ENCODE results near the gene NAALADL2.

Gene NAALADL2

DNA sequence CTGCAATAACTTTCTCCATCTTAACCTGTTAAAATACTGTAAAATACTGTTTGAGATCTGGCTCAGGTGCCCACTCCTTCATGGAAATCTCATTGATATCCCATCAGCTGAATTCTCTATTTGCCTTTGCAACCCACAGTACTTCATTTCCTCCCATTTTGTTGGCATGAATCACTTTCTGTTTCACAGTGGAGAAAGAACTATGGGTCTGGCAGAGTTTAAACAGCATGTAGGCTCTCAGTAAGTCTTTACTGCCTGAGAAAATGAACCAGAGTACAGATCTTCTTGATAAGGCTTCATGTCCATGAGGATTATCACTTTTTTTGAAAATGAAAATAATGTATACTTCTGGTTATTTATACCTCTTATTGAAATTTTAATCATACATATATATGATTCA lies 245.9 kb downstream of the NAALADL2 start:
- Histone ChIP-seq H3K36me3 (ENCODE audit: control insufficient read depth in 4 of 4, insufficient read depth in 4 of 4, low read length in 3 of 4) (no peaks in the 10 kb centered on the region), H3K4me1 (ENCODE audit: control extremely low read depth in 1 of 4, control insufficient read depth in 4 of 4, insufficient read depth in 4 of 4, low read length in 3 of 4) (peaks cover 0 to 2% (median 0%) of the 10 kb centered on the region in 4 experiments), H3K4me3 (ENCODE audit: control insufficient read depth in 1 of 7, extremely low read depth in 1 of 7, insufficient read depth in 4 of 7, low read depth in 2 of 7, low read length in 6 of 7) (no peak overlapping the region), H3K9me3 (ENCODE audit: control extremely low read depth in 1 of 5, control insufficient read depth in 4 of 5, insufficient read depth in 2 of 5, low read depth in 1 of 5, low read length in 4 of 5) (no peaks in the 10 kb centered on the region), H3K27me3 (replicated peaks in 2 of 5; ENCODE audit: control insufficient read depth in 4 of 5, insufficient read depth in 5 of 5, low read length in 4 of 5) (no peaks in the 10 kb centered on the region), H3K27ac (ENCODE audit: insufficient read depth in 1 of 2, low read depth in 1 of 2, low read length in 2 of 2, poor library complexity in 1 of 2, severe bottlenecking in 2 of 2) (no peak overlapping the region)
- CTCF ChIA-PET = no interaction called here
- POLR2A ChIA-PET = no interaction called here
- DNase-seq = no peak

DNA sequence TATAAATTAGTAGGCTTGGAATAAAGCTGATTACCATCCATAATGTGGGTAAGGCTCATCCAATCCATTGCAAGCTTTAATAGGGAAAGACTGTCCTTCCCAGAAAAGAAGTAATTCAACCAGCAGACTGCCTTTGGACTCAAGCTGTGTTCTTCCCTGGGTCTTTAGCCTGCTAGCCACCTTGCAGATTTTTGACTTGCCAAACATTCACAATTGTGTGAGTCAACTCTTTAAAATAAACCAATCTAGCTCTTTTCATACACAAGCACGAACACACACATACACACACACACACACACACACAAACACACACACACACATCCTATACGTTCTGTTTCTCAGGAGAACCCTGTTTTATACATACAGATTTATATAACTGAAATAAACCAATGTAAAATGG lies 248.1 kb downstream of the NAALADL2 start:
- Histone ChIP-seq H3K4me1 (ENCODE audit: control extremely low read depth in 1 of 4, control insufficient read depth in 4 of 4, insufficient read depth in 4 of 4, low read length in 3 of 4) (peaks cover 0 to 2% (median 0%) of the 10 kb centered on the region in 4 experiments), H3K4me3 (ENCODE audit: control insufficient read depth in 1 of 7, extremely low read depth in 1 of 7, insufficient read depth in 4 of 7, low read depth in 2 of 7, low read length in 6 of 7) (no peak overlapping the region), H3K27me3 (replicated peaks in 2 of 5; ENCODE audit: control insufficient read depth in 4 of 5, insufficient read depth in 5 of 5, low read length in 4 of 5) (no peaks in the 10 kb centered on the region), H3K36me3 (ENCODE audit: control insufficient read depth in 4 of 4, insufficient read depth in 4 of 4, low read length in 3 of 4) (no peaks in the 10 kb centered on the region), H3K9me3 (ENCODE audit: control extremely low read depth in 1 of 5, control insufficient read depth in 4 of 5, insufficient read depth in 2 of 5, low read depth in 1 of 5, low read length in 4 of 5) (no peaks in the 10 kb centered on the region), H3K27ac (ENCODE audit: insufficient read depth in 1 of 2, low read depth in 1 of 2, low read length in 2 of 2, poor library complexity in 1 of 2, severe bottlenecking in 2 of 2) (no peak overlapping the region)
- no peak for DNase-seq
- ChIA-PET CTCF (no interaction called here), POLR2A (no interaction called here)
- no CpG with 5 or more reads among the region's 2 CpGs for WGBS (ENCODE audit: insufficient coverage)

DNA sequence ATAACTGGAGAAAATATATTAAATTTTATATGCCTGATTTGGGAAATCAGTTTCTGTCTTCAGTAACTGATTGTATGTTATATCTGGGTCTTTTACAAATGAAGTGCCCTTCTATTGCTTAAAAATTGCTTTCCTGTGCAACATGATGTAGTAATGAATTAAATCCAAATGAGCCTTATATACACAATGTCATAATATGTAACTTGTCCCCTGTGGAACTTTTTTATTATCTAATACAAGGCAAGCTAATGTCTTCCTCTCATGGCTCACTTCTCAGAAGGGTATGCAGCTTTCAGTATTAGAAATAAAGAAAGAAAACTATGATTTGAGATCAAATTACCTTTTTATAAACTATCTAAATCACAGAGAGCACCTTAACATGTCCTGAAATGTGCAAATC lies 248.9 kb downstream of the NAALADL2 start:
- no peak overlapping the region for H3K4me3 ChIP-seq (ENCODE audit: control insufficient read depth in 1 of 7, extremely low read depth in 1 of 7, insufficient read depth in 4 of 7, low read depth in 2 of 7, low read length in 6 of 7)
- no peak for DNase-seq
- no peak overlapping the region for H3K27ac ChIP-seq (ENCODE audit: insufficient read depth in 1 of 2, low read depth in 1 of 2, low read length in 2 of 2, poor library complexity in 1 of 2, severe bottlenecking in 2 of 2)
- no peaks in the 10 kb centered on the region for H3K9me3 ChIP-seq (ENCODE audit: control extremely low read depth in 1 of 5, control insufficient read depth in 4 of 5, insufficient read depth in 2 of 5, low read depth in 1 of 5, low read length in 4 of 5)
- ChIA-PET CTCF (no interaction called here), POLR2A (no interaction called here)
- no peaks in the 10 kb centered on the region for H3K36me3 ChIP-seq (ENCODE audit: control insufficient read depth in 4 of 4, insufficient read depth in 4 of 4, low read length in 3 of 4)
- H3K27me3 ChIP-seq (replicated peaks in 2 of 5; ENCODE audit: control insufficient read depth in 4 of 5, insufficient read depth in 5 of 5, low read length in 4 of 5) = no peaks in the 10 kb centered on the region
- peaks cover 0 to 2% (median 0%) of the 10 kb centered on the region in 4 experiments for H3K4me1 ChIP-seq (ENCODE audit: control extremely low read depth in 1 of 4, control insufficient read depth in 4 of 4, insufficient read depth in 4 of 4, low read length in 3 of 4)

DNA sequence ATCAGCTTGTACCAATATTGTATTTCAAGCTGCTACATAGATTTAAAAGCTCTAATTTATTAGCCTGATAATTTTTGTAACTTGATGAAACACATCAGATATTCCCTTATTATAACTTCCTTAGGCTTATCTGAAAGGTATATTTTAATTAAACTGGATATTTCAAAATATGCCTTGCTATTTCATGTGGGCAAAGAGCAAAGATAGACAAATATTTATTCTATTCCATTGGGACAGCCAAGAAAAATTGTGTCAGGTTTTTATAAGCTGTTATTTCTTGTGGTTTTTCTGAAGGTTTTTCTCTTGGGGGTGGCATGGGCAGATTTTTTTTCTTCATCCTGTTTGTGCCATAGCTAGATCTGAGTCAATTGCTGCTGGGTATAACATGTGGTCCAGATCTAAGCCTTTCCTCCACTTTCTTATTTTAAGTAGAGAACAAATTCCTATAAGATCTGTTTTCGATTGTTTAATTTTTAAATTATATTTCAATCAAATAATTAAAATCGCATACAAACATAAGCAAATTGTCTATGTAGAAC lies 249.5 kb downstream of the NAALADL2 start:
- H3K9me3 ChIP-seq (ENCODE audit: control extremely low read depth in 1 of 5, control insufficient read depth in 4 of 5, insufficient read depth in 2 of 5, low read depth in 1 of 5, low read length in 4 of 5) = no peaks in the 10 kb centered on the region
- POLR2A ChIA-PET = no interaction called here
- peaks cover 0 to 2% (median 0%) of the 10 kb centered on the region in 4 experiments for H3K4me1 ChIP-seq (ENCODE audit: control extremely low read depth in 1 of 4, control insufficient read depth in 4 of 4, insufficient read depth in 4 of 4, low read length in 3 of 4)
- no peaks in the 10 kb centered on the region for H3K27me3 ChIP-seq (replicated peaks in 2 of 5; ENCODE audit: control insufficient read depth in 4 of 5, insufficient read depth in 5 of 5, low read length in 4 of 5)
- no peaks in the 10 kb centered on the region for H3K36me3 ChIP-seq (ENCODE audit: control insufficient read depth in 4 of 4, insufficient read depth in 4 of 4, low read length in 3 of 4)
- H3K4me3 ChIP-seq (ENCODE audit: control insufficient read depth in 1 of 7, extremely low read depth in 1 of 7, insufficient read depth in 4 of 7, low read depth in 2 of 7, low read length in 6 of 7) = no peak overlapping the region
- WGBS (ENCODE audit: insufficient coverage) = no CpG with 5 or more reads among the region's 2 CpGs
- DNase-seq = no peak
- no peak overlapping the region for H3K27ac ChIP-seq (ENCODE audit: insufficient read depth in 1 of 2, low read depth in 1 of 2, low read length in 2 of 2, poor library complexity in 1 of 2, severe bottlenecking in 2 of 2)
- CTCF ChIA-PET = no interaction called here

DNA sequence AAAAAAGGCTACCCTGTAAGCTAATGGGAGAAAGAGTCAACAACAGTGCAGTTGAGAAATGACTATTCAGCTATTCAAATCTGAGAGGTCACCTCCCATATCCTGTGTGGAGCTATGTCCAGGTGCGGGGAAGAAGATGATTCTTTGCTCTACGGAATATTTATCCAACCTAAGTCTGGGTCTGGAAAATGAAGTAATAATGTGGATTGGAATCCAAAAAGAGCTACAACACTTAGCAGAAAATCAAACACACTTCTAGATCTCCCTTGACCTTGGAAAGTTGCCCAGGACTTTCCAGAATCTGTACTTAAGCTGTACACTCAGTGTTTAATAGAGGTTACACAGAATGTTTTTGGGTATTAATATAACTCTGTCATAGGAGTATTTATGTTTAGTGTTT lies 251.9 kb downstream of the NAALADL2 start:
- Histone ChIP-seq H3K9me3 (ENCODE audit: control extremely low read depth in 1 of 5, control insufficient read depth in 4 of 5, insufficient read depth in 2 of 5, low read depth in 1 of 5, low read length in 4 of 5) (no peaks in the 10 kb centered on the region), H3K4me3 (ENCODE audit: control insufficient read depth in 1 of 7, extremely low read depth in 1 of 7, insufficient read depth in 4 of 7, low read depth in 2 of 7, low read length in 6 of 7) (no peak overlapping the region), H3K27ac (ENCODE audit: insufficient read depth in 1 of 2, low read depth in 1 of 2, low read length in 2 of 2, poor library complexity in 1 of 2, severe bottlenecking in 2 of 2) (no peak overlapping the region), H3K27me3 (replicated peaks in 2 of 5; ENCODE audit: control insufficient read depth in 4 of 5, insufficient read depth in 5 of 5, low read length in 4 of 5) (no peaks in the 10 kb centered on the region), H3K4me1 (ENCODE audit: control extremely low read depth in 1 of 4, control insufficient read depth in 4 of 4, insufficient read depth in 4 of 4, low read length in 3 of 4) (peaks cover 0 to 2% (median 0%) of the 10 kb centered on the region in 4 experiments), H3K36me3 (ENCODE audit: control insufficient read depth in 4 of 4, insufficient read depth in 4 of 4, low read length in 3 of 4) (no peaks in the 10 kb centered on the region)
- DNase-seq = no peak
- no CpG with 5 or more reads among the region's 2 CpGs for WGBS (ENCODE audit: insufficient coverage)
- ChIA-PET POLR2A (no interaction called here), CTCF (no interaction called here)

DNA sequence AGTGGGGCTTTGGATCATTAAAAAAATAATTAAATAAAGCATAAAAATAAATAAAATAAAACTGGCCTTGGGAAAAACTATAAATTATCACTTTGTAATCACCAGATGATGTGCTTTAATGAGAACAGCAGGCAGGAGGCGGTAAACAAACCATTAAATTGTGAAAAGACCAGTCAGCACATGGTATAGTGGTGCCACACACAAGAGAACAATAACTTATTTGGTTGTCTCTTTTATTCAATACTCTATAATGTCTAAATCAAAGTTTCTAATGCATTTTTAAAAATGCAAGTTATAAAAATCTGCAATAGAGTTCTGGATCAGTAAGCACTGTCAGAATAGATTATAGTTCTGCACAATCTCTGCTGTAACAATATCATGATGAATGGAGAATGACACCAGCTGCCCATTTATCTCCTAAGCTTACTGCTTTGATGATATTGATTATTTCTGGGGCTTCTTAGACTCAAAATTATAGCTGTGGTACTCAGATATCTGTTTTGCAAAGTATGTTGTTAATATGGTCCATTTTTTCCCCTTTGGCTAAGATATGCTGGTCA lies 259.3 kb downstream of the NAALADL2 start:
- POLR2A ChIA-PET = no interaction called here
- Histone ChIP-seq H3K4me3 (ENCODE audit: control insufficient read depth in 1 of 7, extremely low read depth in 1 of 7, insufficient read depth in 4 of 7, low read depth in 2 of 7, low read length in 6 of 7) (no peak overlapping the region), H3K27ac (ENCODE audit: insufficient read depth in 1 of 2, low read depth in 1 of 2, low read length in 2 of 2, poor library complexity in 1 of 2, severe bottlenecking in 2 of 2) (no peak overlapping the region), H3K9me3 (ENCODE audit: control extremely low read depth in 1 of 5, control insufficient read depth in 4 of 5, insufficient read depth in 2 of 5, low read depth in 1 of 5, low read length in 4 of 5) (no peaks in the 10 kb centered on the region), H3K36me3 (ENCODE audit: control insufficient read depth in 4 of 4, insufficient read depth in 4 of 4, low read length in 3 of 4) (no peaks in the 10 kb centered on the region), H3K4me1 (ENCODE audit: control extremely low read depth in 1 of 4, control insufficient read depth in 4 of 4, insufficient read depth in 4 of 4, low read length in 3 of 4) (no peaks in the 10 kb centered on the region), H3K27me3 (replicated peaks in 2 of 5; ENCODE audit: control insufficient read depth in 4 of 5, insufficient read depth in 5 of 5, low read length in 4 of 5) (no peaks in the 10 kb centered on the region)
- CTCF ChIA-PET = no interaction called here
- WGBS (ENCODE audit: insufficient coverage) = no CpG with 5 or more reads among the region's 1 CpG
- no peak for DNase-seq

DNA sequence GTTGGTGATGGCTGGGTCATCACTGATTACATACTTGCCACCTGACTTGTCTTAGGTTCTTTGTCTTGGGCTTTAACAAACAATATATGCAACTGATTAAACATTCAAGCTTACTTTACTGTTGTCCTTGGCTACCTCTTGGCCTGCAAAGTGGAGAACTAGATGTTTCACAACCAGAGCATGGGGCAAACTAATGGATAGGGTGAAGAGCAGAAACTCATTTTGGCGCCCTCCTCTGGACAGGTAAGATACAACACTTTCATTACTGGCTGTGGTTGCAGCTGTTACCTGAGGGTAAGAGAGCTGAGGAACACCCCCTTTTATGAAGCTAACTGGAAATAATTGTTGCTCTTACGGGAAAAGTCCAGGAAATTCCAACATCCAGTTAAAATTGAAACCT lies 262.1 kb downstream of the NAALADL2 start:
- H3K36me3 ChIP-seq (ENCODE audit: control insufficient read depth in 4 of 4, insufficient read depth in 4 of 4, low read length in 3 of 4) = no peaks in the 10 kb centered on the region
- no peak overlapping the region for H3K27ac ChIP-seq (ENCODE audit: insufficient read depth in 1 of 2, low read depth in 1 of 2, low read length in 2 of 2, poor library complexity in 1 of 2, severe bottlenecking in 2 of 2)
- WGBS (ENCODE audit: insufficient coverage) = 50% methylated on average over 2 of the region's 2 CpGs
- H3K27me3 ChIP-seq (replicated peaks in 2 of 5; ENCODE audit: control insufficient read depth in 4 of 5, insufficient read depth in 5 of 5, low read length in 4 of 5) = no peaks in the 10 kb centered on the region
- no peaks in the 10 kb centered on the region for H3K4me1 ChIP-seq (ENCODE audit: control extremely low read depth in 1 of 4, control insufficient read depth in 4 of 4, insufficient read depth in 4 of 4, low read length in 3 of 4)
- no peak overlapping the region for H3K4me3 ChIP-seq (ENCODE audit: control insufficient read depth in 1 of 7, extremely low read depth in 1 of 7, insufficient read depth in 4 of 7, low read depth in 2 of 7, low read length in 6 of 7)
- ChIA-PET POLR2A (no interaction called here), CTCF (no interaction called here)
- DNase-seq = no peak
- peaks cover 0 to 5% (median 0%) of the 10 kb centered on the region in 5 experiments for H3K9me3 ChIP-seq (ENCODE audit: control extremely low read depth in 1 of 5, control insufficient read depth in 4 of 5, insufficient read depth in 2 of 5, low read depth in 1 of 5, low read length in 4 of 5)

Data from common myeloid progenitor, CD34-positive (primary cell).